AG04450 (cell line): ENCODE measurements around the gene CYP4X1. TPM values are rescaled to one million over a fixed set of nuclear protein-coding genes. Genes with fewer than 3 reads are reported as not detected.
"Not testable (repeated sequence)": the region's sequence is repeated elsewhere in the genome, so short reads cannot be mapped to it uniquely, and the experiment has no call there.

ENCODE experiments used
- CTCF ChIA-PET: fragments of 300-600, 350-600 bp; formaldehyde crosslinking; extraction: SDS; loops from one replicate; lab custom pipeline; 2022; ENCODE audit warnings: antibody characterized with exemption, inconsistent platforms; lab: Charles Lee
- POLR2A ChIA-PET: fragments of 350-600 bp; formaldehyde crosslinking; extraction: SDS; loops from one replicate; lab custom pipeline; 2021; ENCODE audit warnings: antibody characterized with exemption, inconsistent platforms; lab: Yijun Ruan, JAX
- DNase-seq: peaks from one replicate; pipeline ENCODE4 v3.0.0-alpha.2; 2011; ENCODE audit warnings: low read depth, low spot score
- H3K27ac ChIP-seq: one replicate; pipeline ENCODE4 v1.5.1; 2012; ENCODE audit warnings: low read depth, low read length, control low read depth
- H3K27me3 ChIP-seq: one replicate; pipeline ENCODE4 v1.6.0; 2012; ENCODE audit warnings: low read length; ENCODE audit not compliant: control insufficient read depth, insufficient read depth
- H3K4me3 ChIP-seq: 2 replicates; pipeline ENCODE4 v1.5.1; 2011; ENCODE audit warnings: mild to moderate bottlenecking, low read depth, low read length, control low read depth
- H3K9me3 ChIP-seq: 2 replicates; pipeline ENCODE4 v1.5.1; 2012; ENCODE audit warnings: low read length; ENCODE audit not compliant: control insufficient read depth, insufficient read depth
- polyA plus RNA-seq: library from polyadenylated mRNA; depleted of rRNA; stranded (reverse); fragments of >200 nt; gene quantifications from 2 replicates; pipeline ENCODE4 v1.2.3, GENCODE V29; 2011
- TF ChIP-seq, protein P1 (sequence below): IDR thresholded peaks from 2 replicates; pipeline ENCODE4 v1.5.1; 2011; ENCODE audit warnings: low read depth, low read length, control low read depth, inconsistent platforms

Gene CYP4X1
- polyA plus RNA-seq, 1 experiment, result not detected

DNA sequence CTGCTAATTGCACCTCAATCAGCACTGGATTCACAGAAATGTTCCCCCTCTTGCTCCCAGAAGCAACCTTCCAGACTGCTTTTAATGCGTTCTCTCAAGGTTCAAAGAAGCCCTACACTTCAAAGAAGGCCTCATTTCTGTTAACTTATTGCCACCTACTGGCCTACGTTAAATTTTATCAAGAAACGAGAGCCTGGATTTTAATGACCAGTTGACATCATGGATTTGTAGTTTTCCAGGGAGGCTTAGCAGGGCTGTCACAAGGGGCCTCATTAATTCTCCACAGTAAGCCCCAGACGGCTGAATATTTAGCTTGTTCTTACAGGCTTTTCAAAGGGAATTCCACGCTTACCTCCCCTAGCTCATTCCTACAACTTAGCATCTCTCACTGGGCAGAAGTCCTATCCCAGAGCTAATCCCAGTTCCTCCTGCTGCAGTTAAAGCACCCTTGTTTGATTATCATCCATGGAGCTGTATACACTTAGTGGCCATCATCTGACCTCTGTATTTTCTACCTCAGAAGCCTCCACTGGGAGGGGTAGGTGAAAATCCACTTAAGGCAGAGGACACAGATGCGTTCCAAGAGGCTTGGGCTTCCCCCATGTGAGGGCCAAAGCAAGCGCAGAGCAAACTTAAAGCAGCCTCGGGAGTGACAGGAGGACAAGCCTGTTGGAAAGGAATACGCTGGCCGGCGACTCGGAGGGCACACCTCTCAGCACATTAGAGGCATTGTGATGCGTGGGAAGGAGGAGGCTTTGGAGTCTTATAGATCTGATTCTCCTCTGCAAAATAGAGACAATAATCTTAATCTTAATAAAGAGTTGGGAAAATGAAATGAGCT is 32.2 kb upstream of the CYP4X1 start:
- Histone ChIP-seq H3K9me3 (no peaks in the 10 kb centered on the region), H3K4me3 (no peak overlapping the region), H3K27ac (no peak overlapping the region), H3K27me3 (no peaks in the 10 kb centered on the region)
- POLR2A ChIA-PET, result no interaction called here
- CTCF ChIA-PET, result interaction anchor here (0.5 kb wide), 1 partner anchor 585 kb away, joined by 9 read pairs; no protein-coding TSS in a partner anchor
- DNase-seq, result no peak
- TF ChIP-seq, protein P1, sequence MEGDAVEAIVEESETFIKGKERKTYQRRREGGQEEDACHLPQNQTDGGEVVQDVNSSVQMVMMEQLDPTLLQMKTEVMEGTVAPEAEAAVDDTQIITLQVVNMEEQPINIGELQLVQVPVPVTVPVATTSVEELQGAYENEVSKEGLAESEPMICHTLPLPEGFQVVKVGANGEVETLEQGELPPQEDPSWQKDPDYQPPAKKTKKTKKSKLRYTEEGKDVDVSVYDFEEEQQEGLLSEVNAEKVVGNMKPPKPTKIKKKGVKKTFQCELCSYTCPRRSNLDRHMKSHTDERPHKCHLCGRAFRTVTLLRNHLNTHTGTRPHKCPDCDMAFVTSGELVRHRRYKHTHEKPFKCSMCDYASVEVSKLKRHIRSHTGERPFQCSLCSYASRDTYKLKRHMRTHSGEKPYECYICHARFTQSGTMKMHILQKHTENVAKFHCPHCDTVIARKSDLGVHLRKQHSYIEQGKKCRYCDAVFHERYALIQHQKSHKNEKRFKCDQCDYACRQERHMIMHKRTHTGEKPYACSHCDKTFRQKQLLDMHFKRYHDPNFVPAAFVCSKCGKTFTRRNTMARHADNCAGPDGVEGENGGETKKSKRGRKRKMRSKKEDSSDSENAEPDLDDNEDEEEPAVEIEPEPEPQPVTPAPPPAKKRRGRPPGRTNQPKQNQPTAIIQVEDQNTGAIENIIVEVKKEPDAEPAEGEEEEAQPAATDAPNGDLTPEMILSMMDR, result no peak

DNA sequence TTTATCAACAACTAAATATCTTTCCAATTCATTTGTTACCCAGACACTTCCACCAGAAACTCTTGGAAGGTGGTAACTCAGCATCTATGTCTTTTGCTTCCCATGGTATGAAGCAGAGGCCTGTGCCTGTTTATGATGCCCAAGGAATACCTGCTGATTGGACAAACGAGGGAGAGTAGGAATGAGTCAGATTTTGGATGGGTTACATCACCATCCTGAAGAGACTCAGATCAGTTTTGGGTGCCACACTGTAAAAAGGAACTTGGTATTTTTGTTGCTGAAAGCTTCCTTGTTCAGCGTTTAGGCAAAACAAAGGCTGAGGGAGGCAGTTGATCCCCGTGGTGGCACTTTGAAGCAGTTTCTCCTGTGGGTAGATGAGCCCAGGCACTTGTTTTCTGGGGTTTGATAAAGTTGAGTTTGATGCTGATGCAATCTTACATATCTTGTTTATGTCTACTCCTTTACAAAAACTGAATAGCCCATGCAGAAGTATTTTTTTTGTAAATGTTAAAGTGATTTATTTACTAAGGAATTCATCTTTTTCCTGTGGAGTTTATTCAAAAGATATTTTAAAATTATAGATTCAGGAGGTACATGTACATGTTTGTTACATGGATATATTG is 26.7 kb upstream of the CYP4X1 start:
- POLR2A ChIA-PET, result no interaction called here
- H3K9me3 ChIP-seq, result no peaks in the 10 kb centered on the region
- CTCF ChIA-PET, result no interaction called here
- no peaks in the 10 kb centered on the region for H3K27me3 ChIP-seq
- DNase-seq, result no peak
- no peak overlapping the region for H3K27ac ChIP-seq
- TF ChIP-seq, protein P1, result no peak
- no peak overlapping the region for H3K4me3 ChIP-seq

DNA sequence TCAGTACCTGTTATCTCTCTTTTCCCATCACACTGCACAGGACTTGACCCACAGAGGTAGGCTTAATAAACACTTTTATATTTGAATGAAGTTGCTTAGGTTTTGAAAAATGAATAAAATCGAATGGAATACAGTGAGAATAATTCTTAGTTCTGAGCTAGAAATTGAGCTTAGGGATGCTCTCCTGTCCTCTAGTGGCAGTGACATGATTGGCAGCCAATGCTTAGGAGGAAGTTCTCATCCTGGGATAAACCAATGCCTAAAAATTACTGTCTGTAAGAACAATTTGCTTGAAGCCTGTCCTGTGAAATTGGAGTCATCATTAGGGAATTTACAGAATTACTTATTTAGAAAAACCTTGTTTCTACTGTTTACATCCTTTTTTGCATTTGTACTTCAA is 21.3 kb upstream of the CYP4X1 start:
- POLR2A ChIA-PET, result no interaction called here
- TF ChIP-seq, protein P1, result no peak

DNA sequence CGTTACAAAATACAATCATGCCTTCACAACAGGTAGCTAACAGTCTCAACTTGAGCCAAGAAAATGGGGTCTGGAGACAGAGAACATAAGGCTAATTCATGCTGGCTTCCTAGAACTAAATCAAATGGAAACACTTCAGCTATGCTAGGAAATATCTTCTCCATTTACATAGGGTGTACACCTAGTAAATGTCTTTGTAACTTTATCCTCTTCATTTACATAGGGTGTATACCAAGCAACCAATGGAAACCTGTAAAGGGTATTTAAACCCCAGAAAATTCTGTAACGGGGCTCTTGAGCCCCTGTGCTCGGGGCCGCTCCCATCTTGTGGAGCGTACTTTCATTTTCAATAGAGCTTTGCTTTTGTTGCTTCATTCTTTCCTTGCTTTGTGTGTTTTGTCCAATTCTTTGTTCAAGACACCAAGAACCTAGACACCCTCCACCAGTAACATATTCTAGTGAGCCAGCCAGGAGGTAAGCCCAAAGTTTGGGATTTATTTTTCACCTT is 19.5 kb upstream of the CYP4X1 start:
- ChIA-PET CTCF (no interaction called here), POLR2A (no interaction called here)
- no peak overlapping the region for H3K4me3 ChIP-seq
- H3K27me3 ChIP-seq, result no peaks in the 10 kb centered on the region
- TF ChIP-seq, protein P1, result no peak
- no peak overlapping the region for H3K27ac ChIP-seq
- no peak for DNase-seq
- H3K9me3 ChIP-seq, result no peaks in the 10 kb centered on the region

More for the DNA sequence above, 21.3 kb upstream of the CYP4X1 start:
- DNase-seq, result no peak
- H3K27ac ChIP-seq, result no peak overlapping the region
- no peaks in the 10 kb centered on the region for H3K27me3 ChIP-seq
- H3K4me3 ChIP-seq, result no peak overlapping the region
- CTCF ChIA-PET, result no interaction called here
- H3K9me3 ChIP-seq, result no peaks in the 10 kb centered on the region

DNA sequence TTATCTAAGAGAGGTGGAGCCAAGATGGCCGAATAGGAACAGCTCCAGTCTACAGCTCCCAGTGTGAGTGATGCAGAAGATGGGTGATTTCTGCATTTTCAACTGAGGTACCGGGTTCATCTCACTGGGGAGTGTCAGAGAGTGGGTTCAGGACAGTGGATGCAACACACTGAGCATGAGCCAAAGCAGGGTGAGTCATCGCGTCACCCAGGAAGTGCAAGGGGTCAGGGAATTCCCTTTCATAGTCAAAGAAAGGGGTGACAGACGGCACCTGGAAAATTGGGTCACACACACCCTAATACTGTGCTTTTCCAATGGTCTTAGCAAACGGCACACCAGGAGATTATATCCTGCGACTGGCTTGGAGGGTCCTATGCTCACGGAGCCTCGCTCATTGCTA is 17.0 kb upstream of the CYP4X1 start:
- CTCF ChIA-PET, H3K27me3 ChIP-seq, H3K4me3 ChIP-seq, H3K9me3 ChIP-seq, DNase-seq, POLR2A ChIA-PET, H3K27ac ChIP-seq: not testable (repeated sequence)
